Activated B cell treated with CpG ODN at 0.5 μM for 24 hours (primary cell): ENCODE data around the gene RHOA. TPM values are rescaled to one million over a fixed set of nuclear protein-coding genes. Genes with fewer than 3 reads are reported as not detected.

Source experiments
- ATAC-seq: fragments of 200-7000 bp; cut with Tn5 transposase; one replicate; pipeline ENCODE4 v1.10.0; 2021; ENCODE audit warnings: low read depth, mild to moderate bottlenecking, moderate library complexity
- CTCF ChIA-PET: fragments of 350-600 bp; sonication (Branson Sonifier 250); formaldehyde crosslinking; loops from one replicate; lab custom pipeline; 2021; ENCODE audit warnings: antibody characterized with exemption; lab: Charles Lee
- POLR2A ChIA-PET: fragments of 350-600 bp; sonication (Branson Sonifier 250); formaldehyde crosslinking; loops from one replicate; lab custom pipeline; 2021; ENCODE audit warnings: antibody characterized with exemption; lab: Charles Lee
- DNase-seq: peaks from one replicate; pipeline ENCODE4 v3.0.0; 2022
- H3K27ac Mint-ChIP-seq: one replicate; pipeline ENCODE4 v1.8.0; 2020; ENCODE audit warnings: mixed read lengths
- H3K27me3 Mint-ChIP-seq: one replicate; pipeline ENCODE4 v1.8.0; 2021; ENCODE audit warnings: mixed read lengths
- H3K36me3 Mint-ChIP-seq: one replicate; pipeline ENCODE4 v1.8.0; 2021; ENCODE audit warnings: low read depth, mixed read lengths
- H3K4me1 Mint-ChIP-seq: one replicate; pipeline ENCODE4 v1.8.0; 2021; ENCODE audit warnings: mixed read lengths
- H3K4me3 Mint-ChIP-seq: one replicate; pipeline ENCODE4 v1.8.0; 2020; ENCODE audit warnings: mild to moderate bottlenecking, mixed read lengths
- H3K9me3 Mint-ChIP-seq: one replicate; pipeline ENCODE4 v1.8.0; 2020; ENCODE audit warnings: mixed read lengths
- CTCF ChIP-seq: fragments of 200-600 bp; IDR thresholded peaks from one replicate; pipeline ENCODE4 v1.8.0; 2022; ENCODE audit warnings: antibody characterized with exemption, mild to moderate bottlenecking
- intact Hi-C: fragments of 100-400 bp; cut with micrococcal nuclease; formaldehyde crosslinking; loops from one replicate; pipeline ENCODE4 v1.15.1; 2024
- total RNA-seq: library from RNA; stranded (reverse); gene quantifications from 2 replicates; pipeline ENCODE4 v1.2.3, GENCODE V29; 2022

The RHOA gene
- total RNA-seq, 1 donor from 2014 or later = 399 TPM

GRCh38 chr3:49310677-49311076 lies 101.1 kb downstream of the RHOA start:
- Mint-ChIP-seq H3K36me3 (peaks cover 64% of the 10 kb centered on the region), H3K4me1 (no peaks in the 10 kb centered on the region), H3K27ac (no peak overlapping the region), H3K4me3 (no peak overlapping the region), H3K9me3 (no peaks in the 10 kb centered on the region), H3K27me3 (no peaks in the 10 kb centered on the region)
- TF ChIP-seq CTCF = no peak
- POLR2A ChIA-PET = interaction anchor here (0.7 kb wide), 1 partner anchor 133 kb away, joined by 3 read pairs; no protein-coding TSS in a partner anchor
- ATAC-seq (no peak), DNase-seq (no peak)
- CTCF ChIA-PET = no interaction called here
- intact Hi-C loops = no loop called here

Other genes with a start within 250 kb of the RHOA start
- gene CCDC71, start 245.6 kb downstream of the RHOA start, total RNA-seq = 28.3 and 28.9 TPM in 2 replicates
- gene KLHDC8B, start 240.4 kb downstream of the RHOA start, total RNA-seq = 1.1 and 1.2 TPM in 2 replicates
- 5.3 and 6.1 TPM in 2 replicates for gene C3orf62, start 134.7 kb downstream of the RHOA start, total RNA-seq
- 86.7 and 115 TPM in 2 replicates for gene USP4, start 71.9 kb downstream of the RHOA start, total RNA-seq
- 90.0 and 94.6 TPM in 2 replicates for gene GPX1, start 53.6 kb downstream of the RHOA start, total RNA-seq
- 26.4 and 32.2 TPM in 2 replicates for gene TCTA, start 447 bp upstream of the RHOA start, total RNA-seq
- gene AMT, start 10.5 kb upstream of the RHOA start, total RNA-seq = 7.0 and 7.3 TPM in 2 replicates
- gene NICN1, start 17.3 kb upstream of the RHOA start, total RNA-seq = 14.4 and 18.0 TPM in 2 replicates
- gene DAG1, start 58.3 kb upstream of the RHOA start, total RNA-seq = 18.5 and 19.7 TPM in 2 replicates
- 0.15 and 0.69 TPM in 2 replicates for gene BSN, start 142.5 kb upstream of the RHOA start, total RNA-seq